SJCRH30 (cell line): ENCODE data around the gene AGMO. TPM values are rescaled to one million over a fixed set of nuclear protein-coding genes. Genes with fewer than 3 reads are reported as not detected.
A peak's percentile ranks its signal among the peaks of the same experiment; 100 is the strongest.
"Not testable (repeated sequence)": the region's sequence is repeated elsewhere in the genome, so short reads cannot be mapped to it uniquely, and the experiment has no call there.

Source experiments
- DNase-seq, 2 experiments: peaks; one replicate each; pipeline ENCODE4 v3.0.0-alpha.2; 2015 to 2020
- H3K27ac ChIP-seq: fragments of 250-450 bp; sonication (Bioruptor Pico); 2 replicates; pipeline ENCODE4 v1.5.1; 2020; ENCODE audit warnings: mild to moderate bottlenecking, moderate library complexity
- H3K27me3 ChIP-seq: fragments of 250-450 bp; sonication (Bioruptor Pico); 2 replicates; pipeline ENCODE4 v1.5.1; 2020; ENCODE audit warnings: mild to moderate bottlenecking, moderate library complexity
- H3K36me3 ChIP-seq: fragments of 250-450 bp; sonication (Bioruptor Pico); 2 replicates; pipeline ENCODE4 v1.5.1; 2020; ENCODE audit warnings: mild to moderate bottlenecking, moderate library complexity
- H3K4me1 ChIP-seq: fragments of 250-450 bp; sonication (Bioruptor Pico); 2 replicates; pipeline ENCODE4 v1.5.1; 2020; ENCODE audit warnings: mild to moderate bottlenecking, moderate library complexity
- H3K4me3 ChIP-seq: fragments of 250-450 bp; sonication (Bioruptor Pico); 2 replicates; pipeline ENCODE4 v1.5.1; 2020; ENCODE audit warnings: mild to moderate bottlenecking, moderate library complexity
- H3K9me3 ChIP-seq: fragments of 250-450 bp; sonication (Bioruptor Pico); replicated peaks from 2 replicates; pipeline ENCODE4 v1.5.1; 2020; ENCODE audit warnings: mild to moderate bottlenecking, moderate library complexity
- total RNA-seq: library from RNA; depleted of rRNA; stranded (reverse); fragments of >200 nt; shearing (Covaris generic); gene quantifications from 2 replicates; pipeline ENCODE4 v1.2.3, GENCODE V29; 2014

Gene AGMO
- total RNA-seq, 1 experiment from 2014 or later: 0.20 TPM

DNA sequence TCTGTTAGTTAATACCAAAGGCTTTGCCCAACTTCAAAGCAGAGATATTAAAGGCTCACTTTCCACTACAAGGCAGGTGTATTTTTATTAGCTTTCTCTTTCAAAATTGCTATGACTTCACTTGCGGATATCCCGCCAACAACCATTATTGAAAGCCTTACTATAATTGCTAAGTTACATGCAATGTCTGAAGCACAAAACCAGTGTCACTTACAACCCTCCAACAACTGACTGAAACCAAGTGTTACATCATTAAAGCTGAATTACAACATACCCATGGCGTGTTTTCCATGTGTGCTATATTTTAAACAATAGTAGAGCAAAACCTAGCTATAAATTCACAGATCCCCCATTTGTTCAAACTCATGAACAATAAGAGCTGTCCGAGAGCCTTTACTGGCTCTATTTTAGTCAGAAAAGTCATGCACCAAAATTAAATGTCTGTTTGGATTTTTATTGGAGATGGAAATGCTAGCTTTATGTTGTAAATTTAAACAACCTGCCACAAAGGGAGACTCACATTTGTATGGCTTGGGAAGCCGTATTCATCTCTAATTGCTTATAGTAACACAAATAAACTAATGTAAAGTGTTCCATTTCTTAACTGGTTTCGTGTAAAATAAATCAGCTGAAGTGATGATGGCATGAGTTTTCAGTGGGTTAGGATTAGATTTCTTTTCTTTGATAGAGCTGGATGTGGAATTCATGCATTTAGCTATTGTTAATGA, 227.1 kb downstream of the AGMO start:
- no peak for DNase-seq
- H3K27me3 ChIP-seq: no peaks in the 10 kb centered on the region
- H3K36me3 ChIP-seq: no peaks in the 10 kb centered on the region
- H3K27ac ChIP-seq: no peak overlapping the region
- H3K9me3 ChIP-seq: no peaks in the 10 kb centered on the region
- no peak overlapping the region for H3K4me3 ChIP-seq
- H3K4me1 ChIP-seq: no peaks in the 10 kb centered on the region

DNA sequence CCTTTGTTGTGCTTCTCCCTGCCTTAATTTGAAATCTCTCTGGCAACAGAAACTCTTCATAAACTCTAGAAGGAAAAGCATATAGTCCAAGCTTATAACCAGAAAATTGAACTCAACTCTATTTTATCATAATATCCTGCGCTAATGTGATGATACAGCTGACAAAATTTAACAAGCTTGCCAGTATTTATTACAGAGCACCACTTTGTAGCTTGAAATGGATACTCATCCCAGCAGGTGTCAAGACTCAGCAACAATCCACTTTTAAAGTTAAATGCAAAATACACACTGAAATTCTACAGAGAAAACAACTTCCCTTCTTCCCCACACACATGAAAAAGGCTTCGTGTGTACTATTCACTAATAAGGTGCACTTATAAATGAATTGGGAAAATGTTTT, 228.9 kb downstream of the AGMO start:
- DNase-seq: no peak
- Histone ChIP-seq H3K27me3 (no peaks in the 10 kb centered on the region), H3K9me3 (no peaks in the 10 kb centered on the region), H3K36me3 (no peaks in the 10 kb centered on the region), H3K4me1 (no peaks in the 10 kb centered on the region), H3K27ac (no peak overlapping the region), H3K4me3 (no peak overlapping the region)

DNA sequence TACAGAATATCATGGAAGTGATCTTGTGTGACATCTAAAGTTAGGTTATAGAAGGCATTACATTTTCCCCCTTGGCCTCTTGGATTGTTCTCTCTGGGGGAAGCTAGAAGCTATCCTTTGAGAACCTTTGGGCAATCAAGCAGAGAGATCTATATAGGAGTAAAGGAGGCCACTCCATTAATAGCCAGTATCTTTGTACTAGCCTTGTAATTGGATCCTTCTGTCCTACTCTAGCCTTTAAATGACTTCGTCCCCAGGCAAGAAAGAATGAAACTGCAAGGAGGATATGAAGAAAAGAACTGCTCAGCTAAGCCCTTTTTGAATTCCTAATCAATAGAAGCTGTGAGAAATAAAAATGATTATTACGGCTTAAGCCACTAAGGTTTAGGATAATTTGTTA, 230.9 kb downstream of the AGMO start:
- DNase-seq: no peak
- H3K9me3 ChIP-seq: no peaks in the 10 kb centered on the region

DNA sequence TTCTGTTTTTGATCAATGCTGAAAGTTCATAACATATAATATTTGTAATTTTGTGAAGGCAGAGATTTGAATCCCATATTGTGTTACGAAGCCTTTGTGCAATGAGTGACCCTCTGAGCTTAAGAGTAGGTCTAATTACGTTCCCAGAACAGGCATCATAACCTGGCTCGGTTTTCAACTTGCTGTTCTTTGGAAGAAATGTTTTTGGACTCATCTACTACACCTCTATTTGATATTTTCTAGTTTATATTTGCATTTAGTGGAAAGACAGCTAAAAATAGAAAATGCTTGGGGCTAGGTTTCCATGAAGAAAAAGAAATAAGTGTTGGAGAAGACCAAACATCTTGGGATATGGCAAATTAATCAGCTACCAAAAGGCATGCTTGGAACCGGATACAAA, 234.8 kb downstream of the AGMO start:
- DNase-seq: no peak
- no peaks in the 10 kb centered on the region for H3K36me3 ChIP-seq
- no peaks in the 10 kb centered on the region for H3K9me3 ChIP-seq
- no peaks in the 10 kb centered on the region for H3K27me3 ChIP-seq
- H3K4me3 ChIP-seq: no peak overlapping the region
- no peak overlapping the region for H3K27ac ChIP-seq
- no peaks in the 10 kb centered on the region for H3K4me1 ChIP-seq

More for the DNA sequence above, 230.9 kb downstream of the AGMO start:
- Histone ChIP-seq H3K4me1 (no peaks in the 10 kb centered on the region), H3K27me3 (no peaks in the 10 kb centered on the region), H3K27ac (no peak overlapping the region), H3K36me3 (no peaks in the 10 kb centered on the region), H3K4me3 (no peak overlapping the region)

DNA sequence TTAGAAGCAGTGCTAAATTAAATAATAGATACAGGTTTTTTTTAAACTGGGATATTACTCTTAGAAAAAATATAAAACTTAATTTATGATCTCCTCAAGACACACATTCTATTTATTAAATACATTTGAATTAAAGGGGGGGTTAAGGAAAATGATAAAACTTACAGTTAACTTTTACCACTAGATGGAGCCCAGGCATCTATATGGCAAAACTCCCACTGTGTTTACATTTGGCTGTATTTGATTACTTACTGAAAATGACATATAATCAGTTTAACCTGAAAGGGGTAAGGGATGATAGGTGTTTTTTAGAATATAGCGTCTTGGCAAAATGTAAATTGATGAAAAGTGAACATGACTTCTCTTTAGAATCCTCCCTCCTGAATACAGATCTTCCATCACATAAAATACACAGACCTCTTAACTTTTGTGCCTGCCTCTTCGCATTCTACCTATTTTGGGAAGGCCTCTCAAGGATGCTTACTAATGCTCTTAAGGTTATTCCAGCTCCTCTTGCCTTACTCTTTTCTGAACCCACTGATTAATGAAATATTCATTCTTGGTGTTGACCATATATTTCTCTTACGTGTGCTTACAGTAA, 235.7 kb downstream of the AGMO start:
- peak in 1 of 2 experiments; percentile 49 for DNase-seq
- no peaks in the 10 kb centered on the region for H3K4me1 ChIP-seq
- no peaks in the 10 kb centered on the region for H3K9me3 ChIP-seq
- H3K4me3 ChIP-seq: no peak overlapping the region
- H3K27ac ChIP-seq: no peak overlapping the region
- H3K27me3 ChIP-seq: no peaks in the 10 kb centered on the region
- no peaks in the 10 kb centered on the region for H3K36me3 ChIP-seq

DNA sequence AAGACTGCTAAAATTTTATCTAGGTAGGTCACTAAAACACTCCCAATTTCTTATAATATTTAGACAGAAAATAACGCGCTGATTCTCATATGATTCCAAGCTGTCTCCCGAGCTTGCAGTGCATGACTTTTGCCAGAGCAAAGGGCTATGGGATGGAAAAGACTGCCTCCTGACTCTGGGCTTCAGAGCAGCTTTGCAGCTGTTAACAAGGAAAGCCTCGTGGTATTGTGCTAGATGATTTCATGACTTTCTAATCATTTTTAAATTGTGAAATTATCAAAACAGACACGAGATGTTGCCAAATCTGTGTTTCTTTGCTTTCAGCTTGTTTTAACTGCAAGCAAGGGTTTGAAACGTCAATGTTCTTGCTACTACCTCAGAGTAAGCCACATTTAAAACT, 238.3 kb downstream of the AGMO start:
- no peaks in the 10 kb centered on the region for H3K36me3 ChIP-seq
- H3K4me1 ChIP-seq: no peaks in the 10 kb centered on the region
- no peak overlapping the region for H3K4me3 ChIP-seq
- no peak overlapping the region for H3K27ac ChIP-seq
- peak in 1 of 2 experiments; percentile 13 for DNase-seq
- no peaks in the 10 kb centered on the region for H3K9me3 ChIP-seq
- no peaks in the 10 kb centered on the region for H3K27me3 ChIP-seq

DNA sequence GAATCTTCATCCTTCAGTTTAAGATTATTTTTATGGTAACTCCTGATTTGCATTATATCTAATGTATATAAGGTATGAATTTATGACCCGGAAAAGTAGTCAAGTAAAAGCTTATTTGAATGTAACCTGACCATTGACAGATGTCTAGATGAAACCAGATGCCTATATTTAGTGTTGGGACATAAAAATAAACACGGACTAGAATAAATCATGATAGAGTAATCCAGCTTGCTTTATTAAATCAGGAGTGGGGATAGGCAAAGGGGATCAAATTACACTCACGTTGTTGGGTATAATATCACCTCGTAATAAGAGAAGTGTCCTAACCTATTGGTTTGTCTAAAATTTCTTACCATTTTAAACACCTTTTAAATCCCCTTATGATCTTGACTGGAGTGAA, 244.6 kb downstream of the AGMO start:
- DNase-seq: no peak
- Histone ChIP-seq H3K36me3 (no peaks in the 10 kb centered on the region), H3K4me3 (no peak overlapping the region), H3K27me3 (no peaks in the 10 kb centered on the region), H3K4me1 (no peaks in the 10 kb centered on the region), H3K27ac (no peak overlapping the region), H3K9me3 (no peaks in the 10 kb centered on the region)

DNA sequence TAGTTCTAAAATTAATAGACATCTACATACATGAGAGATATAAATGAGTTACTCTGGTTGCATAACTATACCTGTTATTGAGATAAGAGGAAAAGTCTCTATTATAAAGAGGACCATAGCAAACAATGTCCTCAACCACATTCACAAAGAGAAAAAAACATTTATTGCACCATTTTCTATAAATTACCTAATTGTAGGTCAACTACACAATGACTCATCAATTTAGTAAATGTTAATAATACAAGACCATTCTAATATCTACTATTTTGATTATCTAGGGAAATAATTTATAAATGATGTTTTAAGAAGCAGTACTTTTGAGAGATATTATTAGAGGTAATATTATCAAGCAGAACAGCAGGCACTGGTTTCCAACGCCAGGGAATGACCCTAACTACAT, 246.1 kb downstream of the AGMO start:
- Histone ChIP-seq H3K36me3 (no peaks in the 10 kb centered on the region), H3K9me3 (no peaks in the 10 kb centered on the region), H3K4me3 (no peak overlapping the region), H3K4me1 (no peaks in the 10 kb centered on the region), H3K27ac (no peak overlapping the region), H3K27me3 (no peaks in the 10 kb centered on the region)
- DNase-seq: no peak

DNA sequence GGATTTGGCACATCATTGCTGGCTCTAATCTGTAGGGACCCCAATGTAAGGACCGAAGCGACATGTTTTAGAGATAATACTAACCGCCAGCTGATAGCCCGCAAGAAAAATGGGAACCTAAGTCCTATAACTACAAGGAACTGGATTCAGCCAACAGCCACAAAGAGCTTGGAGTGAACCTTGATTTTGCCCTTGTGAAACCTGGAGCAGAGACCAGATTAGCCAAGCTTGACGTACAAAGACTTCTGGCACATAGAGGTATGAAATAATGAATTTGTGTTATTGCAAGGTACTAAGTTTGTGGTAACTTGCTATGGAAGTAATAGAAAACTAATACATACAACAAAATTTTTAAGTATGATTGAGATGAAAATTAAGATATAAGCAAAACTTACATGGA, 246.9 kb downstream of the AGMO start:
- DNase-seq: no peak
- H3K27ac ChIP-seq: no peak overlapping the region
- no peak overlapping the region for H3K4me3 ChIP-seq
- H3K27me3 ChIP-seq: no peaks in the 10 kb centered on the region
- H3K9me3 ChIP-seq: no peaks in the 10 kb centered on the region
- no peaks in the 10 kb centered on the region for H3K36me3 ChIP-seq
- H3K4me1 ChIP-seq: no peaks in the 10 kb centered on the region

DNA sequence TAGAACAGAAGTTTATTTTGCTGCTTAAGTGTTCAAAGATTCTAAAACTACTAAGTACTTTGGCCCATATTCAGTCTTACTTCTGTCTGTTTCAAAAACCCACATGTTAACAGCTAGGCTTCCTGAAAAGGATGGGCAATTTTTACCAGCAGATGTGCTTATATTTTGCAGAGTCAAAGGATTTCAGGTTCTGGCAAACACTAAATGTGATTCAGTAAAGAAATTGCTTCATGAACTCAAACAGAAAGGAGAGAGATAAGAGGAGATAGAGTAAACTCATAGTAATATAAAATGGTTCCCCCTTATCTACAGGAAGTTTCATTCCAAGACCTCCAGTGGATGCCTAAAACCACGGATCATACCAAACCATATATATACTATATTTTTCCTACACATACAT, 248.5 kb downstream of the AGMO start:
- H3K4me1 ChIP-seq: no peaks in the 10 kb centered on the region
- no peaks in the 10 kb centered on the region for H3K27me3 ChIP-seq
- no peak overlapping the region for H3K27ac ChIP-seq
- no peak overlapping the region for H3K4me3 ChIP-seq
- H3K36me3 ChIP-seq: no peaks in the 10 kb centered on the region
- no peak for DNase-seq
- H3K9me3 ChIP-seq: no peaks in the 10 kb centered on the region

DNA sequence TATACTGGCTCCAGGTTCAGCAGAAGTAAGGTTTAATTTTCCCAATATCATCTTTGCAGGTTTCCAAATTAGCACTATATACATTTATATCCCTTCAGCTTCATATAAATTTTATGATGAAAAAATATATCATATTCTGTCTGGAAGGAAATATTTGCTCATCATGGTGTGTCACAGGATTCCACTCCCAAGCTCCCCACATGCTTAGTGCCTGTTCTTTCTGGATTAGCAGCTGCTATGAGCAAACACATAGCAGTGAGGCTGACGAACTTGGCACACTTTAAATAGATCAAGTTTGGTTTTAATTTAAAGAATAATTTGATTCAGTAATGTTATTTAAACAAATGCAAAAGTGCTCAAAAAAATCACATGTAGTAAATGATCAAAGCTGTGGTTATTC, 251.9 kb downstream of the AGMO start:
- Histone ChIP-seq H3K4me1 (no peaks in the 10 kb centered on the region), H3K36me3 (no peaks in the 10 kb centered on the region), H3K27me3 (no peaks in the 10 kb centered on the region), H3K9me3 (no peaks in the 10 kb centered on the region), H3K4me3 (no peak overlapping the region), H3K27ac (no peak overlapping the region)
- DNase-seq: no peak

DNA sequence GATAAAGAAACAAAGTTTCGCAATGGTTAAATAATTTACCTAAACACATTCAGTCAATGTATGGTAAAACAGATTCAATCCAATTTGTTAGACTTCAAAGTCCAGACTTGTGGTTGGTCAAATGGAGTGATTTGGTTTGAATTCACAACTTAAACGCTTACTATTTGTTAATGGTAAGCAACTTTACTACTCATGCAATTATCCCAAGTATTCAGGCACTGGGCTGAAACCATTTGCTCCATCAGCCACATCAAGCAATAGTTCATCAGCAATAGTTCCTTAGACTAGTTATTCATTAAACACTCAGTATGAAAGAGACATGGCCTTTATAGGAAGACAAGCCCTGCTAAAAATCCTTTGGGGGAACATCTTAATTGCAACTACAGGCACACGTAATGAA, 253.0 kb downstream of the AGMO start:
- Histone ChIP-seq H3K9me3 (no peaks in the 10 kb centered on the region), H3K27me3 (no peaks in the 10 kb centered on the region), H3K36me3 (no peaks in the 10 kb centered on the region), H3K27ac (no peak overlapping the region), H3K4me3 (no peak overlapping the region), H3K4me1 (no peaks in the 10 kb centered on the region)
- DNase-seq: no peak

DNA sequence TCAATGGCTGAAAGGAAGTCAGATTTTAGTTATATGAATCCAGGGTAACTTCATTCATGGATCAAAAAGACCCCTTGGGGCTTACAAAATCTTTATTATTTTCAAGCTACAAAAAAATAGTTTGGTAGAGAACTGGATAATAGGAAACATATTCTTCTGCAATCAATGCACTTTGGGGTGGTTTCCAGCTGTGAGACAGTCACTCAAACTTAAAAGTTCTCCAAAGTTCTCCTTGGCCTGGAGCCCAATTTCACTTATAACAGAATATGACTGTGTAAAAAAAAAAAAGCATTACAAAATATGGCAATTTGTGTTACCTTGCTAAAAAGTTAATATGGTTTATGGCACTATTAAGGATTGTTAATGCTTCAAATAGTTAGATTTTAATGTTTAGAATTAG, 255.5 kb downstream of the AGMO start:
- Histone ChIP-seq H3K4me3 (no peak overlapping the region), H3K36me3 (no peaks in the 10 kb centered on the region), H3K9me3 (no peaks in the 10 kb centered on the region), H3K4me1 (no peaks in the 10 kb centered on the region), H3K27me3 (no peaks in the 10 kb centered on the region), H3K27ac (no peak overlapping the region)
- no peak for DNase-seq

DNA sequence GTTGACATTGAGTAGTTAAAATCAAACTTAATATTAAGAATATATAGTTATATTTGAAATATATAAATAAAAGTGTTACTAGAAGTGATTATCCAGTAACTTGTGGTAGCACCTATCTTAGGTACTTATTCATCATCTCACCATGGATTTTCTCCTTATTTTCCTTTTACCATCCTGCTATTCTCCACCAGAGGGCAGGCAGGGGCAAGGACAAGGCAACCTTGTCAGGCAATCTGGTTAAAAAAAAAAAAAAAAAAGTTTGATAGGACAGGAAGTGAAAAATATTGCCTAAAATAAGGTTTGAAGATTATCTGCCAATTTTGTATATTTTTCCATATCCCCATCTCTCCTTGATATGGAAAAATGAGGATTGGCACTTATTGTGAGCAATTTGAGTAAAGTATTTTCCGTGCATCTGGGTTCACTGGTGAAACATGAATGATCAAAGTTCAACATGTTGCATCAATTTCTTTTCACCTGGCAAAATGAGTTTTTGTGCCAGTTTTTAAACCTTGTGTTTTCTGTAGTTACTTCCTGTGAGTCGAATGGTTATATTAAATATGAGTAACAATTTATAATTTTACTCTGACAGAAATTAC, 256.7 kb downstream of the AGMO start:
- Histone ChIP-seq H3K4me1 (no peaks in the 10 kb centered on the region), H3K27me3 (no peaks in the 10 kb centered on the region), H3K36me3 (no peaks in the 10 kb centered on the region), H3K4me3 (no peak overlapping the region), H3K9me3 (no peaks in the 10 kb centered on the region), H3K27ac (no peak overlapping the region)
- peak; percentile 58 to 75 for DNase-seq

DNA sequence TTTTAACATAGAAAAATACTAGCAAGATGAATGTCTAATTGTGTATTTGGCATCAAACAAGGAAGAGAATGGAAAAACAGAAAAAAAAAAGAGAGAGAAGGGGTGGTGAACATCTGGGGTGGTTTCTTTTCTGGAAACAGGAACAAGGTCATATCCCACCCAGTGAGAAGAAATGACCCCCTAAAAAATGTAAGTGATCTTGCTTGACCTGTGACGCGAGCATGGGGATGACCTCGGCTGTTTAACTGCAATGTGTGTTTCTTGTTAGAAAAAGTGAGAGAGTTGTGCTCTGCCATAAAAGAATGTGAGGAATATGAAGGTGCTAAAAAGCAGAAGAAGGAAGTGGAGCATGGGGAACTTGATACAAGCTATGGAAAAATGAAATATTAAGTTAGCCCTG, 258.5 kb downstream of the AGMO start:
- no peak for DNase-seq
- Histone ChIP-seq H3K27me3 (no peaks in the 10 kb centered on the region), H3K4me1 (no peaks in the 10 kb centered on the region)

DNA sequence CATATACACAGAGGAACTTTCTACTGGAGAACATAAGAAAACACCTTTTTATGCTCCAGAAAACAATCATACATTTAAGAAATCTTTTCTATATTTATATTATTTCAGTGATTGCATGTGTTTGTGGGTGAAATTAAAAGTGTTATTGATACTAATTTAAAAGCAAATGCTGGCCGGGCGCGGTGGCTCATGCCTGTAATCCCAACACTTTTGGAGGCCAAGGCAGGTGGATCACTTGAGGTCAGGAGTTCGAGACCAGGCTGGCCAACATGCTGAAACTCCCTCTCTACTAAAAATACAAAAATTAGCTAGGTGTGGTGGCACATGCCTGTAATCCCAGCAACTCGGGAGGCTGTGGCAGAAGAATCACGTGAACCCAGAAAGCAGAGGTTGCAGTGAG, 260.8 kb downstream of the AGMO start:
- not testable (repeated sequence) for H3K9me3 ChIP-seq, H3K4me3 ChIP-seq, H3K4me1 ChIP-seq, H3K27ac ChIP-seq, DNase-seq, H3K27me3 ChIP-seq, H3K36me3 ChIP-seq

More for the DNA sequence above, 258.5 kb downstream of the AGMO start:
- Histone ChIP-seq H3K9me3 (no peaks in the 10 kb centered on the region), H3K36me3 (no peaks in the 10 kb centered on the region), H3K27ac (no peak overlapping the region), H3K4me3 (no peak overlapping the region)
